Hepatocyte (in vitro differentiated cells): ENCODE data around the gene PPM1B.

Source experiments
- CTCF ChIP-seq: fragments of 200-600 bp; sonication (generic); IDR thresholded peaks from 2 replicates; pipeline ENCODE4 v1.5.1; 2016; ENCODE audit warnings: antibody characterized with exemption, mild to moderate bottlenecking; ENCODE audit not compliant: poor library complexity
- EZH2 ChIP-seq: fragments of 200-600 bp; sonication (generic); IDR thresholded peaks from 2 replicates; pipeline ENCODE4 v1.6.1; 2016; ENCODE audit warnings: antibody characterized with exemption, mild to moderate bottlenecking, borderline replicate concordance
- EZH2phosphoT487 ChIP-seq: fragments of 200-600 bp; sonication (generic); IDR thresholded peaks from one replicate; pipeline ENCODE4 v1.6.1; 2018; ENCODE audit warnings: antibody characterized with exemption, mild to moderate bottlenecking, low read depth, moderate library complexity; ENCODE audit not compliant: unreplicated experiment, severe bottlenecking

GRCh38 chr2:44137048-44137447, 31.6 kb upstream of the PPM1B start:
- no peak for TF ChIP-seq CTCF
- no peak for TF ChIP-seq EZH2phosphoT487
- no peak for TF ChIP-seq EZH2
